Central memory CD8-positive, alpha-beta T cell (primary cell): ENCODE measurements around the gene LAMA4.
A peak's percentile ranks its signal among the peaks of the same experiment; 100 is the strongest.

ENCODE experiments used
- ATAC-seq: fragments of 150-1000 bp; cut with Tn5 transposase; replicated peaks from 2 replicates; pipeline ENCODE4 v1.10.0; 2022; ENCODE audit warnings: mild to moderate bottlenecking, moderate FRiP score, moderate number of reproducible peaks; ENCODE audit not compliant: poor library complexity, severe bottlenecking; ENCODE audit errors: extremely low read depth
- DNase-seq, 2 donors: peaks; one replicate each; pipeline ENCODE4 v3.0.0; 2021; ENCODE audit warnings: low spot score in 2 of 2
- H3K27ac Mint-ChIP-seq: one replicate; pipeline ENCODE4 v1.8.0; 2022; ENCODE audit warnings: low read depth, mild to moderate bottlenecking, moderate library complexity, mixed read lengths
- H3K27me3 Mint-ChIP-seq: one replicate; pipeline ENCODE4 v1.8.0; 2022; ENCODE audit warnings: mixed read lengths
- H3K36me3 Mint-ChIP-seq: one replicate; pipeline ENCODE4 v1.8.0; 2022; ENCODE audit warnings: mild to moderate bottlenecking, moderate library complexity, mixed read lengths; ENCODE audit not compliant: insufficient read depth
- H3K4me1 Mint-ChIP-seq: one replicate; pipeline ENCODE4 v1.8.0; 2022; ENCODE audit warnings: mixed read lengths
- H3K4me3 Mint-ChIP-seq: one replicate; pipeline ENCODE4 v1.8.0; 2022; ENCODE audit warnings: mild to moderate bottlenecking, moderate library complexity, mixed read lengths
- H3K9me3 Mint-ChIP-seq: one replicate; pipeline ENCODE4 v1.8.0; 2022; ENCODE audit warnings: mixed read lengths

LAMA4 gene

GRCh38 chr6:112087916-112088315 lies 166.5 kb downstream of the LAMA4 start:
- DNase-seq = no peak
- H3K27ac Mint-ChIP-seq = no peak overlapping the region
- peaks cover 5% of the 10 kb centered on the region for H3K36me3 Mint-ChIP-seq
- ATAC-seq = no peak
- H3K4me1 Mint-ChIP-seq = no peaks in the 10 kb centered on the region
- no peaks in the 10 kb centered on the region for H3K9me3 Mint-ChIP-seq
- H3K27me3 Mint-ChIP-seq = peaks cover 45% of the 10 kb centered on the region
- H3K4me3 Mint-ChIP-seq = no peak overlapping the region

GRCh38 chr6:112087136-112087911 lies 167.0 kb downstream of the LAMA4 start, which contains the start of the genes FAM229B and TUBE1:
FAM229B (plus strand) TSS chr6:112087591; CDS start chr6:112099284, 11,693 bp downstream.
TUBE1 (minus strand) TSS chr6:112087482; CDS start chr6:112087434, 48 bp downstream.
- Mint-ChIP-seq H3K27me3 (peaks cover 39% of the 10 kb centered on the region), H3K4me1 (no peaks in the 10 kb centered on the region), H3K36me3 (peaks cover 5% of the 10 kb centered on the region), H3K27ac (no peak within 1 kb of the TSS), H3K4me3 (no peak within 1 kb of the TSS), H3K9me3 (no peaks in the 10 kb centered on the region)
- peak; percentile 97 for ATAC-seq
- peak; percentile 76 to 86 for DNase-seq

GRCh38 chr6:112086744-112087135 lies 167.6 kb downstream of the LAMA4 start:
- peak; percentile 6 for ATAC-seq
- H3K4me1 Mint-ChIP-seq = no peaks in the 10 kb centered on the region
- no peaks in the 10 kb centered on the region for H3K9me3 Mint-ChIP-seq

GRCh38 chr6:112085286-112086065 lies 168.9 kb downstream of the LAMA4 start:
- peaks cover 7% of the 10 kb centered on the region for H3K36me3 Mint-ChIP-seq
- peaks cover 21% of the 10 kb centered on the region for H3K27me3 Mint-ChIP-seq
- DNase-seq (no peak), ATAC-seq (no peak)
- H3K9me3 Mint-ChIP-seq = no peaks in the 10 kb centered on the region
- H3K4me1 Mint-ChIP-seq = peaks cover 5% of the 10 kb centered on the region
- H3K4me3 Mint-ChIP-seq = peak overlapping the region; percentile 8
- H3K27ac Mint-ChIP-seq = no peak overlapping the region

More at GRCh38 chr6:112086744-112087135, 167.6 kb downstream of the LAMA4 start:
- Mint-ChIP-seq H3K4me3 (no peak overlapping the region), H3K27me3 (peaks cover 34% of the 10 kb centered on the region), H3K27ac (no peak overlapping the region), H3K36me3 (peaks cover 5% of the 10 kb centered on the region)
- DNase-seq = no peak

- Mint-ChIP-seq H3K4me3 (no peak overlapping the region), H3K36me3 (peaks cover 16% of the 10 kb centered on the region), H3K9me3 (no peaks in the 10 kb centered on the region), H3K4me1 (peaks cover 5% of the 10 kb centered on the region), H3K27me3 (no peaks in the 10 kb centered on the region), H3K27ac (no peak overlapping the region)
- no peak for DNase-seq
- no peak for ATAC-seq
These were observed 172.8 kb downstream of the LAMA4 start for GRCh38 chr6:112081569-112081968.

- H3K36me3 Mint-ChIP-seq = peaks cover 5% of the 10 kb centered on the region
- H3K4me1 Mint-ChIP-seq = no peaks in the 10 kb centered on the region
- no peak for ATAC-seq
- no peaks in the 10 kb centered on the region for H3K27me3 Mint-ChIP-seq
- H3K9me3 Mint-ChIP-seq = no peaks in the 10 kb centered on the region
- DNase-seq = no peak
- no peak overlapping the region for H3K4me3 Mint-ChIP-seq
- no peak overlapping the region for H3K27ac Mint-ChIP-seq
These were observed 187.8 kb downstream of the LAMA4 start for GRCh38 chr6:112066606-112067005.

GRCh38 chr6:112065426-112065986 lies 188.9 kb downstream of the LAMA4 start:
- Mint-ChIP-seq H3K4me3 (no peak overlapping the region), H3K9me3 (no peaks in the 10 kb centered on the region), H3K4me1 (no peaks in the 10 kb centered on the region), H3K27ac (no peak overlapping the region), H3K36me3 (peaks cover 3% of the 10 kb centered on the region), H3K27me3 (no peaks in the 10 kb centered on the region)
- DNase-seq (no peak), ATAC-seq (no peak)

- Mint-ChIP-seq H3K36me3 (peaks cover 1% of the 10 kb centered on the region), H3K4me1 (no peaks in the 10 kb centered on the region), H3K27me3 (no peaks in the 10 kb centered on the region), H3K9me3 (no peaks in the 10 kb centered on the region), H3K27ac (no peak overlapping the region), H3K4me3 (no peak overlapping the region)
- DNase-seq (no peak), ATAC-seq (no peak)
These were observed 191.4 kb downstream of the LAMA4 start for GRCh38 chr6:112062966-112063365.

GRCh38 chr6:112061605-112062004 lies 192.8 kb downstream of the LAMA4 start:
- no peak overlapping the region for H3K27ac Mint-ChIP-seq
- H3K36me3 Mint-ChIP-seq = peaks cover 1% of the 10 kb centered on the region
- DNase-seq (no peak), ATAC-seq (no peak)
- H3K27me3 Mint-ChIP-seq = no peaks in the 10 kb centered on the region
- no peaks in the 10 kb centered on the region for H3K4me1 Mint-ChIP-seq
- H3K9me3 Mint-ChIP-seq = no peaks in the 10 kb centered on the region
- no peak overlapping the region for H3K4me3 Mint-ChIP-seq
